NB4 (cell line): Measurements from ENCODE around the gene RPS5.

ENCODE experiments used
- TF ChIP-seq, protein P1 (sequence below): IDR thresholded peaks from one replicate; pipeline ENCODE4 v1.5.1; 2012; ENCODE audit warnings: low read depth, low read length
- TF ChIP-seq, protein P2 (sequence below): IDR thresholded peaks from 2 replicates; pipeline ENCODE4 v1.6.1; 2011; ENCODE audit warnings: low read depth, low read length

GRCh38 chr19:58372311-58373133 is 14.5 kb upstream of the RPS5 start:
- TF ChIP-seq, protein P1, sequence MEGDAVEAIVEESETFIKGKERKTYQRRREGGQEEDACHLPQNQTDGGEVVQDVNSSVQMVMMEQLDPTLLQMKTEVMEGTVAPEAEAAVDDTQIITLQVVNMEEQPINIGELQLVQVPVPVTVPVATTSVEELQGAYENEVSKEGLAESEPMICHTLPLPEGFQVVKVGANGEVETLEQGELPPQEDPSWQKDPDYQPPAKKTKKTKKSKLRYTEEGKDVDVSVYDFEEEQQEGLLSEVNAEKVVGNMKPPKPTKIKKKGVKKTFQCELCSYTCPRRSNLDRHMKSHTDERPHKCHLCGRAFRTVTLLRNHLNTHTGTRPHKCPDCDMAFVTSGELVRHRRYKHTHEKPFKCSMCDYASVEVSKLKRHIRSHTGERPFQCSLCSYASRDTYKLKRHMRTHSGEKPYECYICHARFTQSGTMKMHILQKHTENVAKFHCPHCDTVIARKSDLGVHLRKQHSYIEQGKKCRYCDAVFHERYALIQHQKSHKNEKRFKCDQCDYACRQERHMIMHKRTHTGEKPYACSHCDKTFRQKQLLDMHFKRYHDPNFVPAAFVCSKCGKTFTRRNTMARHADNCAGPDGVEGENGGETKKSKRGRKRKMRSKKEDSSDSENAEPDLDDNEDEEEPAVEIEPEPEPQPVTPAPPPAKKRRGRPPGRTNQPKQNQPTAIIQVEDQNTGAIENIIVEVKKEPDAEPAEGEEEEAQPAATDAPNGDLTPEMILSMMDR = no peak
- TF ChIP-seq, protein P2, sequence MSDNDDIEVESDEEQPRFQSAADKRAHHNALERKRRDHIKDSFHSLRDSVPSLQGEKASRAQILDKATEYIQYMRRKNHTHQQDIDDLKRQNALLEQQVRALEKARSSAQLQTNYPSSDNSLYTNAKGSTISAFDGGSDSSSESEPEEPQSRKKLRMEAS = no peak
